Measurements from ENCODE around the gene ELMO3.

ELMO3 gene

DNA sequence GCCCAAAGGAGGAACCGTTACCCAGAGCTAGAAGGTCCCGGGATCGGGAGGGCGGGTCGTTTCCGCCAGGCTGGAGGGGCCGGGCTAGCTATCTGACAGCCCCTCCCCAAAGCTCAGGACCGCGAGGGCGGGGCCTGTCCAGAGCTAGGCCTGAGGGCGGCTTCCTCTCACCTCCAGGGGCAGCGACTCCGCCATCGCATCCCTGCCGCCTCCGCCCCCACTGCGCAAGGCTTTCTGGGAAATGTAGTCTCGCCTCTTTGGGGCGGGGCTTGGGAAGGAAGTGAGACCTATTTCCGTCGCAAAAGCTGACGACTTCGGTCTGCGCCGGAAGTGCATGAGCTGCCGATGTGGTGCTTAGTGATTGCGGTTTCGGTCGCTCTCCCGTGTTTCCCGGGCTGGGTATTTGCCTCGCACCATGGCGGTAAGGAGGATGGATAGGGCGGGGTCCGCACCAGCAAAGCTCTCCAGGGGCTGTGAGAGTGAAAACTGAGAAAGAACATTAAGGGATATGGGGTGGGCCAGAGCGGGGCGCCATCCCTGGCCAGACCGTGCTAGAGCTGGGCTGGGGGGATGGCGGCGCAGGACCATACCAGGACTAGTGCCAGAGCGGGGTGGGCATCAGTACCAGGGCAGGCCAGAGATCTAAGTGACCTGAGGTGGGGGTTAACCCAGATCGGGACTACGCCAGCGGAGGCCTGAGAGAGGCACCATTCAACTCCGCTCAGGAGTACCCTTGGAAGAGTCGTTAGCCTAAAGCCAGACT lies 28.1 kb downstream of the ELMO3 start, which contains the start of gene TMEM208:
TSS of gene TMEM208 (plus strand) at position 327 of the 763 bp plus-strand sequence. CDS start at position 416, 89 bp downstream.
- DNase-seq = peak; percentile 83

GRCh38 chr16:67227567-67227921 lies 28.6 kb downstream of the ELMO3 start:
- DNase-seq = no peak

- DNase-seq = no peak
Observed at GRCh38 chr16:67228034-67228785, 29.3 kb downstream of the ELMO3 start.

- DNase-seq = no peak
Observed at GRCh38 chr16:67228905-67229304, 30.0 kb downstream of the ELMO3 start.

DNA sequence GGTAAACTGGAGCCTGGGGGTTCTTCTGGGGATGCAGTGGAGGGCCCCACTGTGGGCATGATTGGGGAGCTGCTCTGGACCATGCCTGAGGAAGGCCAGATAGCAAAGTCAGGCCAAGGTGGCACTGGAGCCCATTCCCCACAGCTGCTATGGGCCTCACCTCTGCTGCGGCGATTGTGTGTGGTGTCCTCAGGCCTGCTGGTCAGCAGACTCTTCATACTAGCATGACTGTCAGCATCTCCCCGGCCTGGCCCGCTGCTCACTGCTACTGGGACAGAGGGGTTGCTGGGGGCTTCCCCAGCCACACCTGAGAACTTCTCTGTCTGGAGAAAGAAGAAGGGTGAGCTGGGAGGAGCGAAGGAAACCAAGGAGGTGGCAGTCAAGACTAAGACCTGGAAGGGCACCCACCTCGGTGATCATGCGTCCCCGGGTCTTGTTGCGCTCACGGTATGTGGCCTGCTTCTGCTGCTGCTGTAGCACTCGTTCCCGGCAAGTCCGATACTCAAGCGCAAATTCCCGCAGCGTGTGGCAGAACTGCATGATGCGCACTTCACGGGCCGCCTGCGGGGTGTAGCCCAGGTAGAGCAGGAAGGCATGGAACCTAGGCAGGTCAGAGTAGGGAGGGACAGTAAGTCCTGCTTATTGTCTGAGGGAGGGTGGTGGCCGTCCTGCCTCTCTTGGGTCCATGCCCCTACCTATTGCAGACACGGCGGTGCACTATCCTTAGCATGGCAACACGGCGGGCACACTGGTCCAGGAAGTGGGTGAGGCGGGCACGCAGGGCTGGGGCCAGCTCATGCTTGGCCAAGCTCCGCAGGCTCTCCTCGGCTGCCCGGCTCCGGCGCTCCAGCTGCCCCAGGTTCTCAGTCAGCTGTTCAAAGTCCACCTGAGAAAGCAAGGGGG lies 31.2 kb downstream of the ELMO3 start:
- DNase-seq = no peak

DNA sequence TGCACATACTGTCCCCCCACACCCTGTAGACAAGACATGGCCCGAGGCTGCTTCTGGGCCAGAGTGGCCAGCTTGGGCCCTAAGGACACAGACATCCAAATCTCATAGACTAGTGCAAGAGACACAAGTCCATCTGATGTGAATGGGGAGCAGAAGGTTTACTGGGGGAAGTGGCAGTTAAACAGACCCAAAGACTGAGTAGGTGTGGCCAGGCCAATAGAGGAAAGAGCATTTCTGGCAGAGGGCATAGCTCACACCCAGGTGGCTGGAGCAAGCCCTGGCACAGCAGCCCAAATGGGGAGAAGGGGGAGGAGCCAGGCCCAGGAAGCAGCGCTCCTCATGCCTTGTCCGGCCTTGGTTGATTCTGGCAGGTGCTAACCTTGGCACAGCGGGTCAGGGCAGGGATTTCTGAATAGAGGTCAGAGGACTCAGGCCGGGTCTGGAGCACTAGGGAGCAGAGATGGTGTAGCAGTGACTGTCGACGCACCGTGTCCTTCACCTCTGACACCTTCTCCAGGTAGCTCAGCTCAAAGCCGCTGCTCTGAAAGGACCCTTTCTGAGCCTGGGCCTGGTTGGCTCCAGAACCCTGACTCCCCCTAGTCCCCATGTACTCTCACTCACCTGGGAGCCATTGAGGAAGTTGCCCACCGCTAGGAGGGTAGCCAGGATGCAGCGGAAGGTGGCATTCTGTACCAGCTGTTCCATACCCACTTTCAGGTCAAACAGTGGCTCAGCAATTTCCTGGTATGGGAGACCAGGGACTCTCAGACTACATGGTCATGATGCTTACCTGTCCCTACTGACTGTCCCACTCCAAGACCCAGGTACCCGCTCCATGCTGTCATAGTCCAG lies 32.1 kb downstream of the ELMO3 start:
- no peak for DNase-seq

DNA sequence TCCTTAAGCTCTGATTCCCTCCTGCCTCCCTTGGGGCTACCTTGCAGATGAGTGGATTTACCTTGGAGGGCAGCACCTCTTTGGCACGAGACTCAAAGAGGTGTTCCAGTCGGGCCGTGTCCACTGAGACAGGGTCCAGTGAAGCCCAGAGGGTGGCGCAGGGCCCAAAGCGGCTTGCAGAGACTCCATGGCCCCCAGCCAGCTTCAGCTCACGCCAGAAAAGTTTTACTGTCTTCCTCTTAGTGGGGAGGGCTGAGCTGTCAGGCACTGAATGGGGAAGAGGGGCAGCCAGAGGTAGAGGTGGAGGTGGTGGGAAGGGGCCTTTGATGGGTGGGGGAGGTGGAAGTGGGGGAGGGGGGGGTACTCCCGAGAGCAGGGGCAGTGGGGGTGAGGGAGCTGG lies 34.7 kb downstream of the ELMO3 start:
- no peak for DNase-seq

GRCh38 chr16:67234180-67234597 lies 35.3 kb downstream of the ELMO3 start:
- no peak for DNase-seq

GRCh38 chr16:67235816-67236562 lies 37.1 kb downstream of the ELMO3 start:
- no peak for DNase-seq

GRCh38 chr16:67236563-67237395 lies 37.8 kb downstream of the ELMO3 start:
- DNase-seq = no peak

- DNase-seq = no peak
Observed at GRCh38 chr16:67237396-67238277, 38.7 kb downstream of the ELMO3 start.

DNA sequence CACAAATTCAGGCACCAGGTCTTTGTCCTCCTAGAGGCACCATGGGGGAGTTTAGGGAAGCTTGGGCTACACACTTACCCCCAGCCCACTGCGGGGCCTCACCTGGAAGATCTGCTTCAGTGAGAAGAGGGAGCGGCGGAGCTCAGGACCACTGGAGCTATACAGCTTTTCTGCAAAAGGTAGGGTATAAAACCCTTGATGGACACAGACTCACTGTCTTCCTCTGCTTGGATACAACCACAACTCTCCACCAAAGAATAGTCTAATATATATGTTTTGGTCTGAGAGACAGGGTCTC lies 39.3 kb downstream of the ELMO3 start:
- DNase-seq = no peak

DNA sequence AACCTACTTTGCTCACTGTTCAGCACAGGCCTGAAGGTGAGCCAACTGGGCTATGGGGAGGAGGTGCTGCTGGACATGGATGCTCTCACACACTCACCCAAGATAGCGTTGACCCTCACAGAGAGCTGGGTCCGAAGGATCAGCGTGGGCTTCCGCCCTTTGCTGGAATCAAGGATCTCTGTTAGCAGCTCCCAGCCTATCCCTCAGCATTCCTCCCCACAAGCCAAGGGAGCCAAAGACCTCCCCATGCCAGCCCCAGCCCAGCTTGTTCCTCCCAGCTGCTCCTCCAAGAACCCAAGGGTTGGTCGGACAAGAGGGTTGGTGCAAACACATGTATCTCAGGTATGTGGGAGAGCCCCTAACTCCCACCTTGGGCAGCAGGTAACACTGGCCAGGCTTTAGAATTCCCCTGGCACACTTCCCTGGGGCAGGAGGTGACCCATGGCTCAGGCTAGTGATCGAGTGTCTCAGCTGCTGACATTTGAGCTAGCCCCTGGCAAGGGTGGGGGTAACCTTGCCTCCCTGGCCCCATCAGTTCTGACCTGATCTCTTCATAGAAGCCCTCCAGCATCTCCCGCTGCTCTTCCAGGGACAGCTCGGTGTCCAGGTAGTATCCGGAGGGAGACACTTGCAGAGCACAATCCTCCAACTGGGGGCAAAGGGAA lies 40.0 kb downstream of the ELMO3 start:
- no peak for DNase-seq

DNA sequence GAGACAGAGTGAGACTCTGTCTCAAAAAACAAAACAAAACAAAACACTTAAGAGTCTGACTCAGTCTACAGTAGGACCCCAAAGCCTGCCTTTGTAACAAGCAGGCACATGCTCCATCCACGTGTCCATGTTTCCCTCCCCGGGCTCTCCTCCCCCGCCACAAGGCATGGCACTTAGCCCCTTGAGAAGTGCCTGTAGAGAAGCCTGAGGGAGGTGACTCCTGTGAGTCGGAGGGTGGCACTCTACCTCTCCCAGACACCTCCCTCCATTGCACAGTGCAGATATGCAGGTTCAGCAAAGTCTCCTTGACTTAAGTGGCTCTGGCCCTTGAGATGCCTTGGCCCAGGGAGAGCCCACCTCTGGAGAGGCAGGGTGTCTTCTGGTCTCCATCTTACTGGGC lies 41.6 kb downstream of the ELMO3 start:
- no peak for DNase-seq

- DNase-seq = no peak
Observed at GRCh38 chr16:67241008-67241900, 42.3 kb downstream of the ELMO3 start.

GRCh38 chr16:67242138-67242730 lies 43.3 kb downstream of the ELMO3 start:
- DNase-seq = no peak

- no peak for DNase-seq
Observed at GRCh38 chr16:67243481-67243880, 44.5 kb downstream of the ELMO3 start.

All from NCI-H1436 treated with DMSO at 0.1 percent for 48 hours (cell line).